ENCODE data around the gene NTN4. TPM values are rescaled to one million over a fixed set of nuclear protein-coding genes. Genes with fewer than 3 reads are reported as not detected.

Gene NTN4
- total RNA-seq, 1 experiment from 2014 or later = 9.6 TPM

GRCh38 chr12:95642583-95642982 lies 148.0 kb downstream of the NTN4 start:
- CTCF ChIA-PET = no interaction called here
- Histone ChIP-seq H3K4me3 (ENCODE audit: low read depth, low read length, poor library complexity, severe bottlenecking) (no peak overlapping the region), H3K27ac (ENCODE audit: low read depth, low read length, poor library complexity, severe bottlenecking) (no peak overlapping the region), H3K27me3 (replicated peaks; ENCODE audit: insufficient read depth, low read depth, low read length, poor library complexity) (no peaks in the 10 kb centered on the region), H3K36me3 (ENCODE audit: insufficient read depth, low read length, poor library complexity, severe bottlenecking) (no peaks in the 10 kb centered on the region), H3K4me1 (ENCODE audit: insufficient read depth, low read length, poor library complexity, severe bottlenecking) (no peaks in the 10 kb centered on the region), H3K9me3 (ENCODE audit: low read depth, low read length, poor library complexity, severe bottlenecking) (no peaks in the 10 kb centered on the region)
- intact Hi-C loops (cut with micrococcal nuclease; ENCODE audit: unreplicated experiment) = no loop called here
- no peak for DNase-seq (ENCODE audit: low spot score)
- POLR2A ChIA-PET (ENCODE audit: low non-redundant PET) = interaction anchor here (0.6 kb wide), 1 partner anchor 97 kb away, joined by 10 read pairs; no protein-coding TSS in a partner anchor
- no peak for TF ChIP-seq EZH2 (IDR thresholded peaks at IDR 0.05; ENCODE audit: borderline replicate concordance, low read depth, low read length, poor library complexity, severe bottlenecking)
- TF ChIP-seq CTCF (conservative IDR thresholded peaks at IDR 0.05; ENCODE audit: low read depth, low read length) = no peak
- no TSS peak for BruUV-seq (replicated peaks)

- no peaks in the 10 kb centered on the region for H3K36me3 ChIP-seq (ENCODE audit: insufficient read depth, low read length, poor library complexity, severe bottlenecking)
- POLR2A ChIA-PET (ENCODE audit: low non-redundant PET) = no interaction called here
- no peaks in the 10 kb centered on the region for H3K9me3 ChIP-seq (ENCODE audit: low read depth, low read length, poor library complexity, severe bottlenecking)
- intact Hi-C loops (cut with micrococcal nuclease; ENCODE audit: unreplicated experiment) = no loop called here
- no TSS peak for BruUV-seq (replicated peaks)
- CTCF ChIA-PET = no interaction called here
- H3K27ac ChIP-seq (ENCODE audit: low read depth, low read length, poor library complexity, severe bottlenecking) = no peak overlapping the region
- DNase-seq (ENCODE audit: low spot score) = no peak
- H3K4me1 ChIP-seq (ENCODE audit: insufficient read depth, low read length, poor library complexity, severe bottlenecking) = no peaks in the 10 kb centered on the region
- H3K4me3 ChIP-seq (ENCODE audit: low read depth, low read length, poor library complexity, severe bottlenecking) = no peak overlapping the region
- no peaks in the 10 kb centered on the region for H3K27me3 ChIP-seq (replicated peaks; ENCODE audit: insufficient read depth, low read depth, low read length, poor library complexity)
- TF ChIP-seq CTCF (conservative IDR thresholded peaks at IDR 0.05; ENCODE audit: low read depth, low read length) = no peak
- TF ChIP-seq EZH2 (IDR thresholded peaks at IDR 0.05; ENCODE audit: borderline replicate concordance, low read depth, low read length, poor library complexity, severe bottlenecking) = no peak
Measured at GRCh38 chr12:95641299-95641952, 149.1 kb downstream of the NTN4 start.

GRCh38 chr12:95640516-95640915 lies 150.0 kb downstream of the NTN4 start:
- no peak for DNase-seq (ENCODE audit: low spot score)
- Histone ChIP-seq H3K27me3 (replicated peaks; ENCODE audit: insufficient read depth, low read depth, low read length, poor library complexity) (no peaks in the 10 kb centered on the region), H3K4me3 (ENCODE audit: low read depth, low read length, poor library complexity, severe bottlenecking) (no peak overlapping the region), H3K27ac (ENCODE audit: low read depth, low read length, poor library complexity, severe bottlenecking) (no peak overlapping the region), H3K36me3 (ENCODE audit: insufficient read depth, low read length, poor library complexity, severe bottlenecking) (no peaks in the 10 kb centered on the region), H3K4me1 (ENCODE audit: insufficient read depth, low read length, poor library complexity, severe bottlenecking) (no peaks in the 10 kb centered on the region), H3K9me3 (ENCODE audit: low read depth, low read length, poor library complexity, severe bottlenecking) (no peaks in the 10 kb centered on the region)
- CTCF ChIA-PET = no interaction called here
- no peak for TF ChIP-seq EZH2 (IDR thresholded peaks at IDR 0.05; ENCODE audit: borderline replicate concordance, low read depth, low read length, poor library complexity, severe bottlenecking)
- intact Hi-C loops (cut with micrococcal nuclease; ENCODE audit: unreplicated experiment) = no loop called here
- BruUV-seq (replicated peaks) = no TSS peak
- POLR2A ChIA-PET (ENCODE audit: low non-redundant PET) = no interaction called here
